Neural cell (in vitro differentiated cells): ENCODE results near the gene STOM. TPM values are rescaled to one million over a fixed set of nuclear protein-coding genes. Genes with fewer than 3 reads are reported as not detected.

Source experiments
- H2AFZ ChIP-seq: fragments of 200-600, 300-800 bp; sonication (generic), shearing (Covaris generic); 2 replicates; pipeline ENCODE4 v1.6.0; 2014; ENCODE audit warnings: low read depth, mild to moderate bottlenecking, antibody characterized with exemption, low read length, moderate library complexity
- H3F3A ChIP-seq: fragments of 200-600 bp; shearing (Covaris generic); 2 replicates; pipeline ENCODE4 v1.6.1; 2016; ENCODE audit warnings: mild to moderate bottlenecking, moderate library complexity, mixed read lengths, antibody characterized with exemption, low read length; ENCODE audit not compliant: insufficient read depth, poor library complexity, severe bottlenecking
- H3K27ac ChIP-seq: fragments of 200-600, 300-800 bp; sonication (generic), shearing (Covaris generic); 2 replicates; pipeline ENCODE4 v1.5.1; 2014; ENCODE audit warnings: mild to moderate bottlenecking, low read length, moderate library complexity
- H3K27me3 ChIP-seq: fragments of 300-800, 200-600 bp; sonication (generic), shearing (Covaris generic); 2 replicates; pipeline ENCODE4 v1.6.0; 2014; ENCODE audit warnings: mild to moderate bottlenecking, low read depth, low read length, moderate library complexity; ENCODE audit not compliant: insufficient read depth
- H3K36me3 ChIP-seq: fragments of 300-800, 200-600 bp; sonication (generic), shearing (Covaris generic); 2 replicates; pipeline ENCODE4 v1.5.1; 2014; ENCODE audit warnings: mild to moderate bottlenecking, antibody characterized with exemption, low read length, moderate library complexity; ENCODE audit not compliant: insufficient read depth
- H3K4me2 ChIP-seq: fragments of 300-800, 200-600 bp; sonication (generic), shearing (Covaris generic); 2 replicates; pipeline ENCODE4 v1.6.0; 2014; ENCODE audit warnings: mild to moderate bottlenecking, low read length
- H3K4me3 ChIP-seq: fragments of 300-800, 200-600 bp; sonication (generic), shearing (Covaris generic); 2 replicates; pipeline ENCODE4 v1.5.1; 2014; ENCODE audit warnings: mild to moderate bottlenecking, low read length, moderate library complexity
- H3K79me2 ChIP-seq: fragments of 200-600 bp; shearing (Covaris generic); replicated peaks from 2 replicates; pipeline ENCODE4 v1.6.0; 2014; ENCODE audit warnings: mild to moderate bottlenecking, low read length, moderate library complexity; ENCODE audit not compliant: insufficient read depth
- H3K9ac ChIP-seq: fragments of 300-800, 200-600 bp; sonication (generic), shearing (Covaris generic); 2 replicates; pipeline ENCODE4 v1.6.1; 2016; ENCODE audit warnings: mild to moderate bottlenecking, low read length, mixed read lengths
- H3K9me2 ChIP-seq: fragments of 200-600 bp; shearing (Covaris generic); 2 replicates; pipeline ENCODE4 v1.6.1; 2016; ENCODE audit warnings: mild to moderate bottlenecking, low read length, mixed read lengths; ENCODE audit not compliant: insufficient read depth
- H3K9me3 ChIP-seq: fragments of 200-600, 300-800 bp; sonication (generic), shearing (Covaris generic); 2 replicates; pipeline ENCODE4 v1.6.1; 2016; ENCODE audit warnings: mild to moderate bottlenecking, mixed run types, low read length, moderate library complexity, mixed read lengths
- H4K20me1 ChIP-seq: fragments of 200-600 bp; shearing (Covaris generic); 2 replicates; pipeline ENCODE4 v1.6.1; 2016; ENCODE audit warnings: mild to moderate bottlenecking, mixed run types; ENCODE audit not compliant: insufficient read depth
- EP300 ChIP-seq: fragments of 450-650 bp; conservative IDR thresholded peaks from 2 replicates; pipeline ENCODE4 v1.6.1; 2014; ENCODE audit warnings: antibody characterized with exemption, mild to moderate bottlenecking, moderate library complexity; ENCODE audit not compliant: poor library complexity, severe bottlenecking
- EZH2 ChIP-seq: fragments of 200-600, 300-800 bp; shearing (Covaris generic), sonication (generic); IDR thresholded peaks from 2 replicates; pipeline ENCODE4 v1.6.1; 2014; ENCODE audit warnings: antibody characterized with exemption, low read length, borderline replicate concordance, mild to moderate bottlenecking; ENCODE audit not compliant: insufficient read depth, poor library complexity, severe bottlenecking
- MXI1 ChIP-seq: fragments of 450-650 bp; conservative IDR thresholded peaks from 2 replicates; pipeline ENCODE4 v1.6.1; 2014; ENCODE audit warnings: antibody characterized with exemption, mild to moderate bottlenecking; ENCODE audit not compliant: poor library complexity, severe bottlenecking
- POLR2AphosphoS5 ChIP-seq: IDR thresholded peaks from 2 replicates; pipeline ENCODE4 v1.6.1; 2012
- RAD21 ChIP-seq: fragments of 450-650 bp; conservative IDR thresholded peaks from 2 replicates; pipeline ENCODE4 v1.6.1; 2014; ENCODE audit warnings: antibody characterized with exemption, mild to moderate bottlenecking, moderate library complexity
- SMC3 ChIP-seq: fragments of 450-650 bp; conservative IDR thresholded peaks from 2 replicates; pipeline ENCODE4 v1.6.1; 2014; ENCODE audit warnings: antibody characterized with exemption, mild to moderate bottlenecking, moderate library complexity; ENCODE audit not compliant: poor library complexity
- TAF1 ChIP-seq: IDR thresholded peaks from 2 replicates; pipeline ENCODE4 v1.6.1; 2012; ENCODE audit warnings: low read depth
- polyA plus RNA-seq: library from polyadenylated mRNA; depleted of rRNA; stranded (reverse); fragments of >200 nt; gene quantifications from 2 replicates; pipeline ENCODE4 v1.2.3, GENCODE V29; 2014
- TF ChIP-seq, protein P1 (sequence below): IDR thresholded peaks from 2 replicates; pipeline ENCODE4 v1.6.1; 2012; ENCODE audit warnings: borderline replicate concordance
- TF ChIP-seq, protein P2 (sequence below): fragments of 450-650 bp; IDR thresholded peaks from 2 replicates; pipeline ENCODE4 v1.5.1; 2014; ENCODE audit warnings: antibody characterized with exemption, mild to moderate bottlenecking, moderate library complexity; ENCODE audit not compliant: poor library complexity, severe bottlenecking

STOM gene
- polyA plus RNA-seq, 1 donor from 2014 or later: 0.11 TPM

DNA sequence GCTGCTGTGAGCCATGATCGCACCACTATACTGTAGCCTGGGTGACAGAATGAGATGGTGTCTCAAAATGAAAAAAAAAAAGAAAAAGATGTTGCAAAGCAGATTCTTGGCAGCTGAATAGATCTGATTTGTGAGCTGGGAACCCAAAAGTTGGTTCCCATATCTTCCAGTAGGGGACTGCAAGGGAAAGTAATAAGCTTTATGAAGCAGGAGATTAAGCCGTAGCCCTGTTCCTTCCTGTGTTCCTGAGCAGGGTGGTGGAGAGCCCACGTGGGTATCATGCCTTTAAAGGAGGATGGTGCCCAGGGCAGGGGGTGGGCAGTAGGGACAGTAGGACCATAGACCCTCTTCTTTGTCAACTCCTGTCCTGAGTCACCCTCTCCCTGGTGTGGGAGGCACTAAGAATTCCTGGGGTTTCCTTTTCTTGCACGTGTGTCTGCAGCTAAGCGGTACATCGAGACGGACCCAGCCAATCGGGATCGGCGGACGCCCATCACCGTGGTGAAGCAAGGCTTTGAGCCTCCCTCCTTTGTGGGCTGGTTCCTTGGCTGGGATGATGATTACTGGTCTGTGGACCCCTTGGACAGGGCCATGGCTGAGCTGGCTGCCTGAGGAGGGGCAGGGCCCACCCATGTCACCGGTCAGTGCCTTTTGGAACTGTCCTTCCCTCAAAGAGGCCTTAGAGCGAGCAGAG, 37.9 kb downstream of the STOM start:
- Histone ChIP-seq H3K27ac (no peak overlapping the region), H3K36me3 (no peaks in the 10 kb centered on the region), H4K20me1 (no peaks in the 10 kb centered on the region)

DNA sequence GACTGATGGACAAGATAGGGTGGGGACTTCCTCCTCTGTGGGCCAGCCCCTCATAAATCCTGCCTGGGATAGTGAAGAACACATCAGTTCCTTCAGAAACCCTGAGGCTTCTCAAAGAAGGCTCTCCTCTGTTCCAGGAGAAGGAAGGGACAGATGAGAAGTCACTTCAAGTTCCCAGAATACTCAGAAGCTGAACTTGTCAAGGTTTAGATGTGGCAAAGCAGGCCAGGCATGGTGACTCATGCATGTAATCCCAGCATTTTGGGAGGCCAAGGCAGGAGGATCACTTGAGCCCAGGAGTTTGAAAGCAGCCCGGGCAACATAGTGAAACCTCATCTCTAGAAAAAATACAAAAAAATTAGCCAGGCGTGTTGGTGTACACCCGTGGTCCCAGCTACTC, 38.5 kb downstream of the STOM start:
- Histone ChIP-seq H4K20me1 (no peaks in the 10 kb centered on the region), H3K79me2 (no peaks in the 10 kb centered on the region), H3K27me3 (no peaks in the 10 kb centered on the region), H2AFZ (no peak overlapping the region), H3K36me3 (no peaks in the 10 kb centered on the region), H3K9ac (no peak overlapping the region), H3K9me2 (no peaks in the 10 kb centered on the region), H3K4me2 (no peak overlapping the region), H3K9me3 (no peaks in the 10 kb centered on the region), H3F3A (no peaks in the 10 kb centered on the region), H3K27ac (no peak overlapping the region), H3K4me3 (no peak overlapping the region)
- TF ChIP-seq EZH2: no peak
- TF ChIP-seq, protein P1, sequence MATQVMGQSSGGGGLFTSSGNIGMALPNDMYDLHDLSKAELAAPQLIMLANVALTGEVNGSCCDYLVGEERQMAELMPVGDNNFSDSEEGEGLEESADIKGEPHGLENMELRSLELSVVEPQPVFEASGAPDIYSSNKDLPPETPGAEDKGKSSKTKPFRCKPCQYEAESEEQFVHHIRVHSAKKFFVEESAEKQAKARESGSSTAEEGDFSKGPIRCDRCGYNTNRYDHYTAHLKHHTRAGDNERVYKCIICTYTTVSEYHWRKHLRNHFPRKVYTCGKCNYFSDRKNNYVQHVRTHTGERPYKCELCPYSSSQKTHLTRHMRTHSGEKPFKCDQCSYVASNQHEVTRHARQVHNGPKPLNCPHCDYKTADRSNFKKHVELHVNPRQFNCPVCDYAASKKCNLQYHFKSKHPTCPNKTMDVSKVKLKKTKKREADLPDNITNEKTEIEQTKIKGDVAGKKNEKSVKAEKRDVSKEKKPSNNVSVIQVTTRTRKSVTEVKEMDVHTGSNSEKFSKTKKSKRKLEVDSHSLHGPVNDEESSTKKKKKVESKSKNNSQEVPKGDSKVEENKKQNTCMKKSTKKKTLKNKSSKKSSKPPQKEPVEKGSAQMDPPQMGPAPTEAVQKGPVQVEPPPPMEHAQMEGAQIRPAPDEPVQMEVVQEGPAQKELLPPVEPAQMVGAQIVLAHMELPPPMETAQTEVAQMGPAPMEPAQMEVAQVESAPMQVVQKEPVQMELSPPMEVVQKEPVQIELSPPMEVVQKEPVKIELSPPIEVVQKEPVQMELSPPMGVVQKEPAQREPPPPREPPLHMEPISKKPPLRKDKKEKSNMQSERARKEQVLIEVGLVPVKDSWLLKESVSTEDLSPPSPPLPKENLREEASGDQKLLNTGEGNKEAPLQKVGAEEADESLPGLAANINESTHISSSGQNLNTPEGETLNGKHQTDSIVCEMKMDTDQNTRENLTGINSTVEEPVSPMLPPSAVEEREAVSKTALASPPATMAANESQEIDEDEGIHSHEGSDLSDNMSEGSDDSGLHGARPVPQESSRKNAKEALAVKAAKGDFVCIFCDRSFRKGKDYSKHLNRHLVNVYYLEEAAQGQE: no peak
- TF ChIP-seq EP300: no peak
- TF ChIP-seq, protein P2, sequence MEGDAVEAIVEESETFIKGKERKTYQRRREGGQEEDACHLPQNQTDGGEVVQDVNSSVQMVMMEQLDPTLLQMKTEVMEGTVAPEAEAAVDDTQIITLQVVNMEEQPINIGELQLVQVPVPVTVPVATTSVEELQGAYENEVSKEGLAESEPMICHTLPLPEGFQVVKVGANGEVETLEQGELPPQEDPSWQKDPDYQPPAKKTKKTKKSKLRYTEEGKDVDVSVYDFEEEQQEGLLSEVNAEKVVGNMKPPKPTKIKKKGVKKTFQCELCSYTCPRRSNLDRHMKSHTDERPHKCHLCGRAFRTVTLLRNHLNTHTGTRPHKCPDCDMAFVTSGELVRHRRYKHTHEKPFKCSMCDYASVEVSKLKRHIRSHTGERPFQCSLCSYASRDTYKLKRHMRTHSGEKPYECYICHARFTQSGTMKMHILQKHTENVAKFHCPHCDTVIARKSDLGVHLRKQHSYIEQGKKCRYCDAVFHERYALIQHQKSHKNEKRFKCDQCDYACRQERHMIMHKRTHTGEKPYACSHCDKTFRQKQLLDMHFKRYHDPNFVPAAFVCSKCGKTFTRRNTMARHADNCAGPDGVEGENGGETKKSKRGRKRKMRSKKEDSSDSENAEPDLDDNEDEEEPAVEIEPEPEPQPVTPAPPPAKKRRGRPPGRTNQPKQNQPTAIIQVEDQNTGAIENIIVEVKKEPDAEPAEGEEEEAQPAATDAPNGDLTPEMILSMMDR: no peak
- TF ChIP-seq MXI1: no peak
- no peak for TF ChIP-seq RAD21

More for the DNA sequence above, 37.9 kb downstream of the STOM start:
- no peak overlapping the region for H3K4me3 ChIP-seq
- TF ChIP-seq MXI1 (no peak), SMC3 (no peak), TAF1 (no peak), EP300 (no peak), RAD21 (no peak), POLR2AphosphoS5 (no peak), EZH2 (no peak)
- TF ChIP-seq, protein P1: no peak
- TF ChIP-seq, protein P2: no peak
- H2AFZ ChIP-seq: no peak overlapping the region
- H3F3A ChIP-seq: no peaks in the 10 kb centered on the region
- no peaks in the 10 kb centered on the region for H3K9me3 ChIP-seq
- H3K27me3 ChIP-seq: no peaks in the 10 kb centered on the region
- no peaks in the 10 kb centered on the region for H3K79me2 ChIP-seq
- H3K4me2 ChIP-seq: no peak overlapping the region
- no peaks in the 10 kb centered on the region for H3K9me2 ChIP-seq
- no peak overlapping the region for H3K9ac ChIP-seq
